ENCODE results near the gene FREM2.

Gene FREM2

GRCh38 chr13:38687246-38688229, 661 bp downstream of the FREM2 start:
- in situ Hi-C loops (cut with HindIII; ENCODE audit: low sequenced_read_pairs): no loop called here

GRCh38 chr13:38688674-38689073, 1.8 kb downstream of the FREM2 start:
- in situ Hi-C loops (cut with HindIII; ENCODE audit: low sequenced_read_pairs): no loop called here

DNA sequence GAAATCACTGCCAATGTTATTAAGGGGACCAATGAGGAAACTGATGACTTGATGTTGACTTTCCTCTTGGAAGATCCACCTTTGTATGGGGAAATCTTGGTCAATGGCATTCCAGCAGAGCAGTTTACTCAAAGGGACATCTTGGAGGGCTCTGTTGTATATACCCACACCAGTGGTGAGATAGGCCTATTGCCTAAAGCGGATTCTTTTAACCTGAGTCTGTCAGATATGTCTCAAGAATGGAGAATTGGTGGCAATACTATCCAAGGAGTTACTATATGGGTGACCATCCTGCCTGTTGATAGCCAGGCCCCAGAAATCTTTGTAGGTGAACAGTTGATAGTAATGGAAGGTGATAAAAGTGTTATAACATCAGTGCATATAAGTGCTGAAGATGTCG, 3.4 kb downstream of the FREM2 start:
- in situ Hi-C loops (cut with HindIII; ENCODE audit: low sequenced_read_pairs): no loop called here

DNA sequence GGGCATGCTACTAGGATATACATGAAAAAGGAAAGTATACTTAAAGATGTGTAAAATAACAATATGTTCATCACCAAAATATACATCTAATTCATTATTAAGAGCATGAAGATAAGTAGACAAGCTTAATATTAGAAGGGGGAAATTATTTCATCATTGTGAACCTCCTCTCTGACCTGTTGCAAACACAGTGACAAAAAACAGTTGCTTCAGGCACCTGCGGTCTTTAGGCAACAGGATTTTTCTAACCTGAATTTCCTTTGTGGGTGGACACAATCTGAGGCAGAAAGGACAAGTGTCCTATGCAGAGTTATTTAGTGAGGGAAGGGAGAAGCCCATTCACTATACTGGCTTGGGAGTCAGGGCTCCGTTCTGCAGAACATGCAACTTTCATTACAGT, 6.3 kb downstream of the FREM2 start:
- in situ Hi-C loops (cut with HindIII; ENCODE audit: low sequenced_read_pairs): no loop called here

- in situ Hi-C loops (cut with HindIII; ENCODE audit: low sequenced_read_pairs): no loop called here
These were observed 6.8 kb downstream of the FREM2 start for GRCh38 chr13:38693641-38694040.

DNA sequence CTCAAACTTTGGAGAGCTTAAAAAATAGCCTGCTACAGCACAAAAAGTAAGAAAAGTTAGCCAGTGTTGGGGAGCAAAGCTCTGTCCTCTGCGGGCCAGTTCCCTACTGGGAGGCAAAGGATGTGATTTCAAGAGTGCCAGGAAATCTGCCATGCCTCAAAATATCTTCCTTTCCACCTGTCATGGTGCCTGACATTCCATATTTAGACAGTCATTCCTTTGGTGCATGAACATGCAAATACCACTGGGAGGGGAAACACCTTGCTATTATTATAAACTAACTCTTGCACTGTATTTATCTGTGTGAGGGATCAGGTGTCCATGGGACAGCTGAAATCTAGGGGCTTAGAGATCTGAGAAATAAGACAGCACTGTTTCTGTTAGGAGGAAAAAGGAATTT, 10.3 kb downstream of the FREM2 start:
- in situ Hi-C loops (cut with HindIII; ENCODE audit: low sequenced_read_pairs): no loop called here

DNA sequence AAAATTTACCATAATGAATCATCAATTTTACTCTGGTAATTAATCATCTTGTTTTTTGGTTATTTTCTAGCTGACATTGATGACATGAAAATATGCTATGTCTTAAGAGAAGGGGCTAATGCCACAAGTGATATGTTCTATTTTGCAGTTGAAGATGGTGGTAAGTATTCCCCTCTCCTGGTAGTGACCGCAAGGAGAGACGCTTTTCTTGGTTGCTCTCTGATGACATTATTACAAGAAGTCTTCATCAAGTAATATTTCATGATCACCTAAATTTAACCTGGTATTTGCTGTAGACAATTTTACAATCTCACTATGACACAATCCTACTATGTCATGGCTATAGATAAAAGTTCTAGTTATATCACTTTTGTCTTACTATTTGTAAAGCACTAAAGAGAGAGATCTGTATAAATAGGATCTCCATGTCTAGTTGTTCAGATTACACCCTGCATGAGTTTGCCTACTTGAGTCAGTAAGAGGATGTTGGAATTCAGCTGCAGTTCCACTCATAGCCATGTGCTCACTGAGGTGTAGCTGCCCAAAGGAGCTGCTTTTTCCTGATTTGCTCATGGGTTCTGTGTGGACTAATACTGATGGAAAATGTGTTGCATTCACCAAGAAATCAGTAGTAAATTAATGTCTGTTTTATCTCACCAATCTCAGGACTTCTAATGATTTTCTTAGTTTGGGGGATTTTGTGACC, 10.9 kb downstream of the FREM2 start:
- in situ Hi-C loops (cut with HindIII; ENCODE audit: low sequenced_read_pairs): no loop called here

DNA sequence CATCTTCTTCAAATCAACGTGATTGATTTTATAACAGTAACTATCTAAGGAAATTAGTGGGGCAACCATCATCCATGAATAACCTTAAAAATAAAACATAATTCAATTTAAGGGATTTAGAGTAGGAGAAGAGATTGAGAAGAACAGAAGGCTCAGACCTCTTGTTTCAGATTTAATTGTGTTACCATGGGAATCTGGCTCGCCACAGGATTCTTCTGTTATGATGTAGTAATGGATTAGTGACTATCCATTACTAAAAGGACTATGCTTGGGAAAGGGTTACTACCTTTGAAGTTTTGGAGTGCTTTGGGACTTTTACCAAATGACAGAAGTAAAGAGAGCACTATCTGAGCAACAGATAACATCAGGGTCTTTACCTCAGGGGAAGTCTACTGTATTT, 13.2 kb downstream of the FREM2 start:
- in situ Hi-C loops (cut with HindIII; ENCODE audit: low sequenced_read_pairs): no loop called here

DNA sequence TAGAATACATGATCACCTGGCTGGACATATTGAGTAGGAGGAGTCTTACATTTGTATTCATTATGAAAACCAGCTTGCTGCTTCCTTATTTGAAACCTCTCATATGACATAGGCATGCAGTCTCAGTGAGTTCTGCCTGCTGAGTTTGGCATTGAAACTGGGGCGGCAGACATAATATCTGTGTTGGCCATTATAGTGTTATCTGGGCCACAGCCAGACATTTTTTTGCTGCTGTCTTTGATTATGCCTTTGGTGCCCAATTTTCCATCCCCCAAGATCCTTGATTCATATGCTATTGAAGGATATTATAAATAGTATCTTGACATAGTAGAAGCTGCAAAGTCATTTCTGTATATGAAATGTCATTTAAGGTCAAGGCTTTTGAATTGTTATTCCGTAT, 15.8 kb downstream of the FREM2 start:
- in situ Hi-C loops (cut with HindIII; ENCODE audit: low sequenced_read_pairs): no loop called here

- in situ Hi-C loops (cut with HindIII; ENCODE audit: low sequenced_read_pairs): no loop called here
These were observed 16.4 kb downstream of the FREM2 start for GRCh38 chr13:38703255-38703654.

GRCh38 chr13:38705365-38705764, 18.5 kb downstream of the FREM2 start:
- in situ Hi-C loops (cut with HindIII; ENCODE audit: low sequenced_read_pairs): no loop called here

- in situ Hi-C loops (cut with HindIII; ENCODE audit: low sequenced_read_pairs): no loop called here
These were observed 20.6 kb downstream of the FREM2 start for GRCh38 chr13:38707460-38707859.

GRCh38 chr13:38713046-38713445, 26.2 kb downstream of the FREM2 start:
- in situ Hi-C loops (cut with HindIII; ENCODE audit: low sequenced_read_pairs): no loop called here

DNA sequence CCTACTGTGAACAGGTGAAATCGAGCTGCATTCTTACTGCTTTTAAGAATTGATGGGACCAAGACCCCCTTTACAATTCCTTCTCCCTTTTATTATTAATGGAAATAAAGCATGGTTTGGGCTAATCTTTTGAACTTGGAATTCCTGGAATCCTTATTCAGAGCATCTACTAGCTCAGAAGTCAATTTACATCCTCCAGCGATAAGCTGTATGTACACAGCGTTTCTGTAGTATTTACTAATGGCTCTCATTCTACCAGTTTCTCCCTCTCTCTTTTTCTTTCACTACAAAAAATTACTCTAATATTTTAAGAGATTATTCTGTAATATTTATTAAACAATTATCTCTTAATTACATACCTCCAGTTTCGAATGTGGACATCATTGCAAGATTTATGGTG, 31.5 kb downstream of the FREM2 start:
- in situ Hi-C loops (cut with HindIII; ENCODE audit: low sequenced_read_pairs): no loop called here

- in situ Hi-C loops (cut with HindIII; ENCODE audit: low sequenced_read_pairs): no loop called here
These were observed 43.5 kb downstream of the FREM2 start for GRCh38 chr13:38730332-38730731.

DNA sequence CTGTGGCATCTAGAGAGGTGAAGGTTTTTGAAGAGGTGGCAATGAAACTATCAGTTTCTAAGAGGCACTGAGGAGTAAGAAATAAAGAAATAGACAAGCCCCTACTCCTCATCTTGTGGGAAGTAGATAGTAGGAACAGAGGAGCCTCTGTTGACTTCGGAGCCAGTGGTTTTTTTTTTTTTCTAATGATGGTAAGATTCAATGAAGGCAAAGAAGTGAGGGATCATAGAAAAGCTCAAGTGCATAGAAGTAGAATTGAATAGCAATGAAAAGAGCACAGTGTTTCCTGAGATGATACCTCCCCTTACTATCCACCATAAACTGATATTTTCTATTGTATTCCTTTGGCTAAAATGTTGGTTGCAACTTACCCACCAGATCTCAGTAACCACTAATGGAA, 46.3 kb downstream of the FREM2 start:
- in situ Hi-C loops (cut with HindIII; ENCODE audit: low sequenced_read_pairs): no loop called here

DNA sequence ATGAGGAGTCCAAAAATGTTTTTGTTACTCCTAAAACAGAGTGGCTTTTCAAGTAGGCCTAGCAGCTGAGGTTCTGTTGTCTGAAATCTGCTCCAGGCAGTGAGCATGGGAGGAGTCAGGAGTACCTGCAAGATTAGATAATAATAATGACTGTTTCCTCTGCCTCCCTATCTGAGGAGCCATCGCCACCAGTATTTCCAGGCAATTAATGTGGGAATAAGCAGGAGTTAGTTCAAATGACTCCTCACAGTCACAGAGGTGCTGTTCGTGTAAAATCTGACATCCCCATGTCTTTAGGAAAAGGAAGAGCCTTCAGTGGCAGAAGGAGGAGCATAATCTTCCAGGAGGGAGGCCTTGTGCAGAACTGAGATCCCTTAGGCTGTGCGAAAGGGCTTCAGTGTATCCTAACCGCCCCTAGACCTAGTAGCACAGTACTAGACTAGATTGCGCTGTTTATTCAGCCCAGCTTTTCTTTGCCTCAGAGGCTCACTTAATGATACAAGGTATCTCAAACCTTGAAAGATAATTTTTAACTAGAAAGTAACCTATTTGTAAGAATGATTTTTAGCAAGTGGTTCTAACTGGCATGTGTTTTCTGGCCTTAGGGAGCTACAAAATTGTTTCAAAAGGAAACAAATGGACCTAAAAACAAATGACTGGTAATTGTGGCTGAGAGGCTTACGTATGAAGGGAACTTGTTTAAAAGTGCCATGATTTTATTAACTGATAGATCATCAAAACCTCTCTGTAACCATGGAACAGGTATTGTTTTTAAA, 49.0 kb downstream of the FREM2 start:
- in situ Hi-C loops (cut with HindIII; ENCODE audit: low sequenced_read_pairs): no loop called here

GRCh38 chr13:38743466-38743865, 56.6 kb downstream of the FREM2 start:
- in situ Hi-C loops (cut with HindIII; ENCODE audit: low sequenced_read_pairs): no loop called here

DNA sequence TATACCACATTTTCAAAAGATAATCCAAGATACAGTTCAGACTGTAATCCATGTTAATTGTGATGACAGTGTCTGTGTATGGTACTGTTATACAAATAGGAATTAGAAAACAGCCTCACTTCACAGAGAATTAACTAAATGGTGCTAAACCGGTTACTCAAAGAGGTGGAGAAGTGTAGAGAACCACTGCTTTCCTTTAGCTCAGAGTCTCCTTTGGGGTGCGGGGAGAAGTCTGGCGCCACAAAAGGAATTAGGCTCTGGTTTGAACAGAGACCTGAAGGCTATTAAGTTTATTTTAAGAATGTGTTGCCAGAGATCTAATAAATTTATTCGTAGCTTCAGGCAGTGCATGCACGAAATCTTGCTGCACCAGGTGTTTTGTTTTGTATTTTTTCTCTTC, 65.8 kb downstream of the FREM2 start:
- in situ Hi-C loops (cut with HindIII; ENCODE audit: low sequenced_read_pairs): no loop called here

DNA sequence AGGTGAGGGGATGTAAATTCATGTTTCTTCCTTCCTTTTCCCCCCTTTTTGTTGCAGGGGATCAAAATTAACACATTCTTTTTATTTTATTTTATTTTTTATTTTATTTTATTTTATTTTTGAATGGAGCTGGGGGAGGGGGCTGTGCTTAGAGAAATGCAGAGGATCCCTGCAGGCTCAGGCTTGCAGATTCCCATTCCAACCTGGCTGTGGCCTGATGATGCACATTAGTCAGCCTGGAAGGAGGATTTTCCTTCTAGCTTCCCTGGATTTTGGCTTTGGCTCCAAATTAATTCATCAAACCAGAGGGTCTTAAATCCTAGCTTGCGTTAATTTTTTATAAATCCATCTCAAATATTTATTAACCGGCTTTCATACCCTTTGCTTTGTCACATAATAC, 67.0 kb downstream of the FREM2 start:
- in situ Hi-C loops (cut with HindIII; ENCODE audit: low sequenced_read_pairs): no loop called here

DNA sequence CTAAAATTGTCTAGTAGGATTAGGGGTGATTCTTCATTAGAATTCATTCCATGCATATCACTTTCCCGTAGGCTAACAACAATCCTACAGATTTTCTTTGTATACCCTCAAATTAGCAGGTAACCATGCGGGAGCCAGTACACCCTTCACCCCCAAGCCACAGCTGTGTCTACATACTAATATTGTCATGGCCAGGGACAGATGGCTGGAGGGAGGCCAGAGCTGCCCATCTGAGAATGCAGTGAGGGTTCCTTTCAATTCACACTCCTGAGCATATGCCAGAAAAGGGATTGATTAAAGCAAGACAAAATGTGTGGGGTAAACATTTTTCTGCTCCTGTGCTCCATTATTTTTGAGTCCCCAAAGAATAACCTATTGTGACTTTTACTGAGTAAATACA, 68.9 kb downstream of the FREM2 start:
- in situ Hi-C loops (cut with HindIII; ENCODE audit: low sequenced_read_pairs): no loop called here

Measured in endothelial cell of hepatic sinusoid (primary cell).